Neuronal stem cell (in vitro differentiated cells): Measurements from ENCODE around the gene SUCLG1.
A peak's percentile ranks its signal among the peaks of the same experiment; 100 is the strongest.

Experiments used
- DNase-seq: peaks from one replicate; pipeline ENCODE4 v3.0.0-alpha.2; 2013; ENCODE audit warnings: low spot score
- H2AFZ ChIP-seq: one replicate; pipeline ENCODE4 v1.6.1; 2013; ENCODE audit warnings: mild to moderate bottlenecking, low read length, inconsistent platforms
- H2AK5ac ChIP-seq: 2 replicates; pipeline ENCODE4 v1.6.1; 2013; ENCODE audit warnings: low read depth, mild to moderate bottlenecking, inconsistent platforms, low read length, moderate library complexity, mixed read lengths
- H2BK120ac ChIP-seq: 2 replicates; pipeline ENCODE4 v1.6.1; 2013; ENCODE audit warnings: low read depth, mild to moderate bottlenecking, inconsistent platforms, low read length, moderate library complexity, mixed read lengths
- H2BK12ac ChIP-seq: one replicate; pipeline ENCODE4 v1.6.1; 2013; ENCODE audit warnings: low read length, inconsistent platforms
- H2BK15ac ChIP-seq: 2 replicates; pipeline ENCODE4 v1.6.1; 2013; ENCODE audit warnings: mild to moderate bottlenecking, low read length, inconsistent platforms, mixed read lengths
- H2BK5ac ChIP-seq: one replicate; pipeline ENCODE4 v1.6.1; 2013; ENCODE audit warnings: inconsistent platforms, mild to moderate bottlenecking, low read length, moderate library complexity
- H3K14ac ChIP-seq: one replicate; pipeline ENCODE4 v1.6.1; 2013; ENCODE audit warnings: low read length, inconsistent platforms
- H3K18ac ChIP-seq: 2 replicates; pipeline ENCODE4 v1.6.1; 2013; ENCODE audit warnings: low read length, inconsistent platforms
- H3K23ac ChIP-seq: 2 replicates; pipeline ENCODE4 v1.6.1; 2013; ENCODE audit warnings: low read depth, mild to moderate bottlenecking, mixed read lengths, low read length, inconsistent platforms; ENCODE audit not compliant: poor library complexity
- H3K27ac ChIP-seq: replicated peaks from 3 replicates; pipeline ENCODE4 v1.5.1; 2013; ENCODE audit warnings: low read length, inconsistent platforms
- H3K27me3 ChIP-seq, 3 experiments: 2 replicates each; pipeline ENCODE4 v1.6.1; 2013; ENCODE audit warnings: low read length in 3 of 3, mild to moderate bottlenecking in 2 of 3, inconsistent platforms in 1 of 3, low read depth in 1 of 3, mixed read lengths in 1 of 3, moderate library complexity in 1 of 3; ENCODE audit not compliant: control insufficient read depth in 3 of 3, insufficient read depth in 3 of 3
- H3K36me3 ChIP-seq, 2 donors: replicated peaks in 1 of 2; 2 replicates each; pipeline ENCODE4 v1.6.1; 2013; ENCODE audit warnings: low read length in 2 of 2; ENCODE audit not compliant: control insufficient read depth in 2 of 2, insufficient read depth in 2 of 2
- H3K4ac ChIP-seq: 2 replicates; pipeline ENCODE4 v1.6.1; 2013; ENCODE audit warnings: inconsistent platforms, mild to moderate bottlenecking, low read length, moderate library complexity
- H3K4me1 ChIP-seq, 2 donors: 1 replicate in 1 of 2; 2 replicates in 1 of 2; pipeline ENCODE4 v1.6.1; 2013; ENCODE audit warnings: low read length in 2 of 2, low read depth in 1 of 2; ENCODE audit not compliant: control insufficient read depth in 2 of 2, insufficient read depth in 1 of 2
- H3K4me2 ChIP-seq: one replicate; pipeline ENCODE4 v1.6.1; 2013; ENCODE audit warnings: mild to moderate bottlenecking, low read length, inconsistent platforms; ENCODE audit not compliant: insufficient read depth, poor library complexity, severe bottlenecking
- H3K4me3 ChIP-seq, 2 donors: 2 replicates each; pipeline ENCODE4 v1.5.1; 2013; ENCODE audit warnings: low read length in 2 of 2, mild to moderate bottlenecking in 2 of 2, inconsistent platforms in 1 of 2, moderate library complexity in 1 of 2
- H3K79me1 ChIP-seq: one replicate; pipeline ENCODE4 v1.6.1; 2013; ENCODE audit warnings: low read depth, mild to moderate bottlenecking, inconsistent platforms, low read length, moderate library complexity
- H3K9ac ChIP-seq: one replicate; pipeline ENCODE4 v1.6.1; 2013; ENCODE audit warnings: mild to moderate bottlenecking, low read depth, low read length, inconsistent platforms; ENCODE audit not compliant: poor library complexity
- H3K9me3 ChIP-seq, 2 donors: replicated peaks in 1 of 2; 2 replicates each; pipeline versions ENCODE3 to v1.6.1; 2013; ENCODE audit warnings: low read length in 2 of 2, mild to moderate bottlenecking in 2 of 2, inconsistent platforms in 1 of 2, low read depth in 1 of 2, mixed read lengths in 1 of 2, moderate library complexity in 1 of 2; ENCODE audit not compliant: control insufficient read depth in 2 of 2, insufficient read depth in 1 of 2
- H4K8ac ChIP-seq: one replicate; pipeline ENCODE4 v1.6.1; 2013; ENCODE audit warnings: low read depth, mild to moderate bottlenecking, inconsistent platforms, low read length, moderate library complexity
- H4K91ac ChIP-seq: one replicate; pipeline ENCODE4 v1.6.1; 2013; ENCODE audit warnings: low read length, low read depth, mild to moderate bottlenecking, inconsistent platforms; ENCODE audit not compliant: poor library complexity
- WGBS, 2 donors: extraction: QIAGEN DNeasy Blood & Tissue Kit; methylation state at CpG; one replicate each; pipeline ENCODE4 v1.1.7; 2013; ENCODE audit warnings: missing lambda C conversion rate in 2 of 2, mixed read lengths in 1 of 2; ENCODE audit not compliant: insufficient read length in 2 of 2, insufficient replicate concordance in 1 of 2; ENCODE audit errors: extremely low coverage in 2 of 2; 5-methylcytosine and 5-hydroxymethylcytosine counted together

Gene SUCLG1

GRCh38 chr2:84395820-84396219, 63.3 kb downstream of the SUCLG1 start:
- Histone ChIP-seq H2AFZ (no peak overlapping the region), H3K18ac (no peak overlapping the region), H2BK120ac (no peak overlapping the region), H3K4ac (no peak overlapping the region), H3K14ac (no peak overlapping the region), H3K4me1 (peaks cover 0 to 4% of the 10 kb centered on the region in 2 donors), H4K91ac (no peak overlapping the region), H3K9me3 (no peaks in the 10 kb centered on the region), H2BK5ac (no peak overlapping the region), H2AK5ac (no peak overlapping the region), H3K4me3 (no peak overlapping the region), H2BK15ac (no peak overlapping the region), H3K36me3 (no peaks in the 10 kb centered on the region), H4K8ac (no peak overlapping the region), H3K27ac (no peak overlapping the region), H3K79me1 (no peaks in the 10 kb centered on the region), H3K4me2 (no peak overlapping the region), H3K27me3 (no peaks in the 10 kb centered on the region), H3K23ac (no peak overlapping the region), H3K9ac (no peak overlapping the region), H2BK12ac (no peak overlapping the region)
- DNase-seq = no peak
- no CpG with 5 or more reads among the region's 3 CpGs for WGBS, 2 donors

GRCh38 chr2:84394628-84395027, 64.5 kb downstream of the SUCLG1 start:
- H3K9ac ChIP-seq = no peak overlapping the region
- peaks cover 0 to 4% of the 10 kb centered on the region in 2 donors for H3K4me1 ChIP-seq
- H2BK5ac ChIP-seq = no peak overlapping the region
- no peak overlapping the region for H3K18ac ChIP-seq
- H3K9me3 ChIP-seq = no peaks in the 10 kb centered on the region
- no peak for DNase-seq
- no peak overlapping the region for H4K91ac ChIP-seq
- H2BK15ac ChIP-seq = no peak overlapping the region
- no peak overlapping the region for H4K8ac ChIP-seq
- no CpG with 5 or more reads among the region's 2 CpGs for WGBS, 2 donors
- H2BK12ac ChIP-seq = no peak overlapping the region
- no peaks in the 10 kb centered on the region for H3K27me3 ChIP-seq
- no peak overlapping the region for H3K14ac ChIP-seq
- no peaks in the 10 kb centered on the region for H3K79me1 ChIP-seq
- H3K23ac ChIP-seq = no peak overlapping the region
- H3K4me2 ChIP-seq = no peak overlapping the region
- no peak overlapping the region for H2AFZ ChIP-seq
- H2AK5ac ChIP-seq = no peak overlapping the region
- no peaks in the 10 kb centered on the region for H3K36me3 ChIP-seq
- no peak overlapping the region for H2BK120ac ChIP-seq
- no peak overlapping the region for H3K4ac ChIP-seq
- no peak overlapping the region for H3K4me3 ChIP-seq
- H3K27ac ChIP-seq = no peak overlapping the region

GRCh38 chr2:84393829-84394228, 65.3 kb downstream of the SUCLG1 start:
- Histone ChIP-seq H3K9ac (no peak overlapping the region), H3K27me3 (no peaks in the 10 kb centered on the region), H3K14ac (no peak overlapping the region), H4K8ac (no peak overlapping the region), H3K79me1 (no peaks in the 10 kb centered on the region), H3K4ac (no peak overlapping the region), H2BK120ac (no peak overlapping the region), H3K36me3 (no peaks in the 10 kb centered on the region), H3K4me3 (no peak overlapping the region), H2AK5ac (no peak overlapping the region), H3K27ac (no peak overlapping the region), H2AFZ (no peak overlapping the region), H2BK12ac (no peak overlapping the region), H2BK15ac (no peak overlapping the region), H3K18ac (no peak overlapping the region), H3K9me3 (no peaks in the 10 kb centered on the region), H3K4me2 (no peak overlapping the region), H2BK5ac (no peak overlapping the region), H4K91ac (no peak overlapping the region), H3K23ac (no peak overlapping the region), H3K4me1 (peaks cover 0 to 4% of the 10 kb centered on the region in 2 donors)
- DNase-seq = no peak

GRCh38 chr2:84389794-84390193, 69.3 kb downstream of the SUCLG1 start:
- Histone ChIP-seq H3K4me2 (no peak overlapping the region), H2AK5ac (peak overlapping the region; percentile 82), H3K27me3 (no peaks in the 10 kb centered on the region), H3K9ac (no peak overlapping the region), H3K4ac (no peak overlapping the region), H2BK12ac (peak overlapping the region; percentile 60), H2BK5ac (peak overlapping the region; percentile 70), H4K8ac (peak overlapping the region; percentile 67), H3K9me3 (no peaks in the 10 kb centered on the region), H2BK120ac (peak overlapping the region; percentile 40), H3K14ac (no peak overlapping the region), H3K79me1 (no peaks in the 10 kb centered on the region), H3K18ac (peak overlapping the region; percentile 87), H2AFZ (no peak overlapping the region), H3K36me3 (no peaks in the 10 kb centered on the region), H4K91ac (peak overlapping the region; percentile 50), H3K4me1 (peaks cover 0 to 10% of the 10 kb centered on the region in 2 donors), H3K27ac (no peak overlapping the region), H3K4me3 (no peak overlapping the region), H3K23ac (no peak overlapping the region), H2BK15ac (peak overlapping the region; percentile 54)
- DNase-seq = no peak
- WGBS, 2 donors = no CpG with 5 or more reads among the region's 1 CpG
